T-cell (primary cell): ENCODE measurements around the gene PLEKHM3. TPM values are rescaled to one million over a fixed set of nuclear protein-coding genes. Genes with fewer than 3 reads are reported as not detected.

Experiments used
- ATAC-seq, 4 experiments: fragments of 200-7000 bp in 3 of 4; fragments of 150-1000 bp in 1 of 4; cut with Tn5 transposase; replicated peaks in 1 of 4; 1 replicate in 3 of 4; 2 replicates in 1 of 4; pipeline ENCODE4 v1.10.0; 2021; ENCODE audit warnings: moderate library complexity in 3 of 4, mild to moderate bottlenecking in 2 of 4, moderate number of reproducible peaks in 1 of 4
- CTCF ChIA-PET, 2 donors: fragments of 300-600 bp; sonication (Branson Sonifier 250); formaldehyde crosslinking; loops; one replicate each; lab custom pipeline; 2022; ENCODE audit warnings: antibody characterized with exemption in 2 of 2; lab: Charles Lee
- POLR2A ChIA-PET, 2 donors: fragments of 300-600 bp; sonication (Branson Sonifier 250); formaldehyde crosslinking; loops; one replicate each; lab custom pipeline; 2022; ENCODE audit warnings: antibody characterized with exemption in 2 of 2; lab: Charles Lee
- DNase-seq, 35 experiments: peaks; one replicate each; pipeline versions ENCODE4 v3.0.0 to v3.0.0-alpha.2; 2013 to 2023
- H3K27ac ChIP-seq: one replicate; pipeline ENCODE4 v1.5.1; 2013; ENCODE audit warnings: low read length
- H3K27me3 ChIP-seq, 2 experiments: replicated peaks in 1 of 2; 1 replicate in 1 of 2; 2 replicates in 1 of 2; pipeline versions ENCODE4 v1.6.1 to v1.7.0; 2013; ENCODE audit warnings: low read length in 1 of 2, mixed read lengths in 1 of 2; ENCODE audit not compliant: control insufficient read depth in 2 of 2, insufficient read depth in 2 of 2; ENCODE audit errors: extremely low read depth in 1 of 2
- H3K36me3 ChIP-seq, 2 donors: 1 replicate in 1 of 2; 2 replicates in 1 of 2; pipeline versions ENCODE4 v1.6.1 to v1.7.0; 2013; ENCODE audit warnings: low read length in 1 of 2; ENCODE audit not compliant: control insufficient read depth in 2 of 2, insufficient read depth in 1 of 2; ENCODE audit errors: extremely low read depth in 1 of 2
- H3K4me1 ChIP-seq, 2 experiments: 1 replicate in 1 of 2; 2 replicates in 1 of 2; pipeline versions ENCODE4 v1.6.1 to v1.7.0; 2013; ENCODE audit warnings: low read length in 2 of 2, mixed read lengths in 1 of 2; ENCODE audit not compliant: insufficient read depth in 2 of 2, control insufficient read depth in 1 of 2; ENCODE audit errors: extremely low read depth in 1 of 2
- H3K4me3 ChIP-seq, 2 donors: 1 replicate in 1 of 2; 2 replicates in 1 of 2; pipeline versions ENCODE4 v1.5.1 to v1.7.0; 2013; ENCODE audit warnings: mild to moderate bottlenecking in 2 of 2, low read length in 1 of 2, moderate library complexity in 1 of 2; ENCODE audit not compliant: control insufficient read depth in 1 of 2; ENCODE audit errors: extremely low read depth in 1 of 2
- H3K9me3 ChIP-seq: 2 replicates; pipeline ENCODE4 v1.7.0; 2013
- H3K27ac Mint-ChIP-seq, 2 donors: one replicate each; pipeline ENCODE4 v1.8.0; 2020 to 2021; ENCODE audit warnings: mild to moderate bottlenecking in 2 of 2, mixed read lengths in 2 of 2
- H3K27me3 Mint-ChIP-seq, 2 donors: one replicate each; pipeline ENCODE4 v1.8.0; 2021 to 2022; ENCODE audit warnings: mixed read lengths in 2 of 2
- H3K36me3 Mint-ChIP-seq: one replicate; pipeline ENCODE4 v1.8.0; 2021; ENCODE audit warnings: mixed read lengths
- H3K4me1 Mint-ChIP-seq, 3 donors: one replicate each; pipeline ENCODE4 v1.8.0; 2020 to 2022; ENCODE audit warnings: mixed read lengths in 3 of 3, mild to moderate bottlenecking in 1 of 3
- H3K4me3 Mint-ChIP-seq, 3 donors: one replicate each; pipeline ENCODE4 v1.8.0; 2020 to 2022; ENCODE audit warnings: mild to moderate bottlenecking in 3 of 3, mixed read lengths in 3 of 3, moderate library complexity in 3 of 3
- H3K9me3 Mint-ChIP-seq, 3 donors: one replicate each; pipeline ENCODE4 v1.8.0; 2020 to 2022; ENCODE audit warnings: mixed read lengths in 3 of 3
- WGBS: methylation state at CpG from one replicate; pipeline ENCODE4 v1.1.5; 2013; ENCODE audit warnings: missing lambda C conversion rate; ENCODE audit not compliant: insufficient coverage; 5-methylcytosine and 5-hydroxymethylcytosine counted together
- total RNA-seq, 35 experiments: library from RNA in 6 of 35; stranded (reverse) in 6 of 35; fragments of 120-200 nt in 1 of 35; gene quantifications; one replicate each; pipeline versions ENCODE4 v1.2.1 to v1.2.4 and lab custom pipeline; 2013 to 2026

PLEKHM3 gene
- total RNA-seq, 5 donors from 2014 or later (not counting 1 experiment from before 2014, with no cell fraction given) = 12.3 to 18.1 (median 13.9) TPM

DNA sequence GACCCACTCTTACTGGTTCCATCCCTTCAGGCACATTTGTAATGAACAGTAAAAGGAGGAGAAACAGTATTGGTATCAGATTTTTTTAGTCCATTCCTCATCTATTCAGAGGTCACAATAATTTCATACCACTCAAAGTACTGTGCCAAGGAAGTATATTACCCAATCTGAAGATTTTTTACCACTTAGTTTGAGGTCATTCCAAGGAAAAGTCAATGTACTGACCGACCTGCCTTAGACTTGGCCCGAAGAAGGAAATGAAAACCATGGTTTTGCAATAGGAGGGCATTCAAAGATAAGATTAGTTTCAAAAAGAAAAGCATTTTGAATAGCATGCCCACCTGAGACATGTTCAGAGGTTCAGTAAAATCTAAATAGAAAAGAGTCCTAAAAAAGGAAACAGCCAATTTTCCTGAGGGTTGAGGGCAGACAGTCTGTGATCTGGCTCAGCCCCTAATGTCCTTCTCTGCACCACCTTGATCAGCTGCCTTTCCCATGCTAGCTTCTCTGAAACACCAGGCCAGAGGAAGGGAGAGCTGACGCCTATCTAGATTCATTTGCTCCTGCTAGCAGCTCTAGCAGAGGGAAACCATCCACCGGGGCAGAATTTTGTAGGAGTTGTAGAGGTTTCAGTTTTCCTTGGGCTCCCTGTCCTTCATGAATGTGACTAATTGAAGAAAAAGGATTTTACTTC lies 148.3 kb downstream of the PLEKHM3 start:
- Histone ChIP-seq H3K27ac (no peak overlapping the region), H3K36me3 (peaks cover 2 to 4% of the 10 kb centered on the region in 2 donors), H3K9me3 (no peaks in the 10 kb centered on the region), H3K4me3 (no peak overlapping the region), H3K4me1 (no peaks in the 10 kb centered on the region), H3K27me3 (no peaks in the 10 kb centered on the region)
- H3K36me3 Mint-ChIP-seq = peaks cover 21% of the 10 kb centered on the region
- ChIA-PET POLR2A (no interaction called here), CTCF (no interaction called here)
- no peaks in the 10 kb centered on the region for H3K27me3 Mint-ChIP-seq
- ATAC-seq (no peak), DNase-seq (no peak)
- H3K4me3 Mint-ChIP-seq = no peak overlapping the region
- no peaks in the 10 kb centered on the region for H3K9me3 Mint-ChIP-seq
- 94% methylated on average over 2 of the region's 4 CpGs for WGBS
- no peak overlapping the region for H3K27ac Mint-ChIP-seq
- no peaks in the 10 kb centered on the region for H3K4me1 Mint-ChIP-seq

DNA sequence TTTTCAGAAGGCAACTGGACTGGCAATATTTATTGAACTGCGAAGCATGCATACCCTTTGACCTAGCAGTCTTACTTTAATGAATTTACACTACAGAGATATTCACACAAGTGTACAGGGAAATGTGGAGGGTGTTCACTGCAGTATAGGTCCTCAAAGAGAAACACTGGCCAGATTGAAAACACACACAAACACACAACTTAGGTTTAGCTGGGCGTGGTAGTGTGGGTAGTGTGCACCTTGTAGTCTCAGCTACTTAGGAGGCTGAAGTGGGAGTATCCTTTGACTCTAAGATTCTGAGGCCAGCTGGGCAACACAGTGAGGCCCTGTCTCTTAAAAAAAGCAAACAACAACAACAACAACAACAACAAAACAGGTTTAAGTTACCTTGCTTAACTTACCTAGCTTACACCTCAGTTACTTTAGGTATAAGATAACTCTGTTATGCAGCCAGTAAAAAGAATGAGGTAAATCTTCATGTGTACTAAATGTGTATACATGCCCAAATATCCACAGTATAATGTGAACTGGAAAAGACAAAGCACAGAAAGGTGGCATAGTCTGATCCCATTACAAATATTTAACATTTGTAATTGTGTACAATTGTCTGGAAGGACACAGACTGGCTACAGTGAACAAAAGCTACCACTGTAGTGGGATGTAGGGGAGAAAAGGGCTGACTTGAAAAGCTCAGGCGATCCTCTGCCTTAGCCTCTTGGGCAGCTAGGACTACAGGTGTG lies 149.7 kb downstream of the PLEKHM3 start:
- H3K9me3 ChIP-seq = no peaks in the 10 kb centered on the region
- H3K4me3 Mint-ChIP-seq = no peak overlapping the region
- CTCF ChIA-PET = no interaction called here

DNA sequence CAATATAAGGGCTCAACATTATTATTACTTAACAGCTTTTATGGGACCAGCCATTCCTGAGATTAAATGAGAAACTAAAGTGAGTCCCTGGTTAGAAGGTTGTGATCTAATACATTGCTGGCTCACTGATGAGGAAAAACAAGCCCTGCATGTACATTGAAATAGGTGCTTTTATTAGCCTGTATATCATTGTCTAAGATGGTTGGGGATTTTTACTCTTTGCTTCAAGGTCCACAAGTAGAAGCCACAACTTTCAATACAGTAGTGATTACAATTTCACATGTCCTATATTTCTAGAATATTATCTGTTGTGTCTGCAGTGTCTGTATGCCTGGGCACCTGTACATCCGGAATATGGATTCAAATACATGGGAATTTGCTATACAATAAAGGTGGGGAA lies 151.5 kb downstream of the PLEKHM3 start:
- Mint-ChIP-seq H3K4me1 (no peaks in the 10 kb centered on the region), H3K4me3 (no peak overlapping the region), H3K27me3 (no peaks in the 10 kb centered on the region), H3K9me3 (no peaks in the 10 kb centered on the region), H3K27ac (no peak overlapping the region), H3K36me3 (peaks cover 20% of the 10 kb centered on the region)
- no peaks in the 10 kb centered on the region for H3K9me3 ChIP-seq
- ChIA-PET CTCF (no interaction called here), POLR2A (no interaction called here)
- DNase-seq (no peak), ATAC-seq (no peak)
- no CpG with 5 or more reads among the region's 1 CpG for WGBS
- H3K27me3 ChIP-seq = no peaks in the 10 kb centered on the region
- no peak overlapping the region for H3K4me3 ChIP-seq
- H3K36me3 ChIP-seq = peaks cover 0 to 2% of the 10 kb centered on the region in 2 donors
- H3K27ac ChIP-seq = no peak overlapping the region
- no peaks in the 10 kb centered on the region for H3K4me1 ChIP-seq

More for the DNA sequence above, 149.7 kb downstream of the PLEKHM3 start:
- no peak overlapping the region for H3K4me3 ChIP-seq
- Mint-ChIP-seq H3K9me3 (no peaks in the 10 kb centered on the region), H3K36me3 (peaks cover 24% of the 10 kb centered on the region), H3K27ac (no peak overlapping the region), H3K27me3 (no peaks in the 10 kb centered on the region), H3K4me1 (no peaks in the 10 kb centered on the region)
- DNase-seq = no peak
- POLR2A ChIA-PET = no interaction called here
- H3K27ac ChIP-seq = no peak overlapping the region
- peaks cover 0 to 2% of the 10 kb centered on the region in 2 donors for H3K36me3 ChIP-seq
- WGBS = no CpG with 5 or more reads among the region's 3 CpGs
- H3K27me3 ChIP-seq = no peaks in the 10 kb centered on the region
- ATAC-seq = no peak
- H3K4me1 ChIP-seq = no peaks in the 10 kb centered on the region

DNA sequence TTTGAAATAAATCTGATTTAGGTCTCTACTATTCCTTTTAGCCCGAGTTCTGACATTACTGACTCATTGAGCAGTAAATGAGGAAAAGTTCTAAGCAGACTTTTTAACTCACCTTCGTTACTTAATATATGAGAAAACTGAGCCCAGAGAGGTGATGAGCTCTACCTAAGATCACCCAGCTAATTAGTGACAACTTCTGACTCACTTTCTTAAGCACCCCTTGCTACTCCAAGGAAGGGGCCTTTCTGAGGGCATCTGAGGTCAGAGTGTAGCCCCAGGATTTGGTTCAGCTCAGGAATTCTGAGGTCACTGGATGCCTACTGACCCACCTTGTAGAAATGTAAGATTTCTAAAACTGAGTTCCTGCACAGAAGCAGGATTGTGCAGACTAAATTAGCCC lies 153.4 kb downstream of the PLEKHM3 start:
- no peak for ATAC-seq
- Mint-ChIP-seq H3K27me3 (no peaks in the 10 kb centered on the region), H3K9me3 (no peaks in the 10 kb centered on the region), H3K4me3 (no peak overlapping the region), H3K27ac (no peak overlapping the region), H3K36me3 (peaks cover 23% of the 10 kb centered on the region), H3K4me1 (no peaks in the 10 kb centered on the region)
- CTCF ChIA-PET = no interaction called here
- Histone ChIP-seq H3K27ac (no peak overlapping the region), H3K27me3 (no peaks in the 10 kb centered on the region), H3K36me3 (no peaks in the 10 kb centered on the region), H3K9me3 (no peaks in the 10 kb centered on the region), H3K4me1 (no peaks in the 10 kb centered on the region), H3K4me3 (no peak overlapping the region)
- 100% methylated on average over 1 of the region's 2 CpGs for WGBS
- DNase-seq = no peak
- POLR2A ChIA-PET = no interaction called here

DNA sequence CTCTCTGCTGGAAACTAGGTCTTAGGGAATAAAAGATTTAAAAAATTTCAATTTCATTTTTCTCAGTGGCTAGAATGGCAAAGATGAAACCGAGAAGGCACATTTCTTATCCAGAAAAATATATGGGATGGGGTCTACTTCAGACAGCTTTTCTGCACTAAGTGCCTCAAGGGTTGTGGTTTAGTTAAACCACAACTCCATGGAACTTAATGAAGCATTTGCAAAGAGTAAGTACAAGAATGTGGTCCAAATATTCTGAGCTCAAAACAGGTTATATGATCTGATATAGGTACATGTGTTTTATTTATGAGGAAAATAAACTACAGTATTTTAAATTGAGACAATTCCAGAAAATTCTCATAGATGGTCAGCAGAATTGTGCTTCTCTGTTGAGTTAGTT lies 153.8 kb downstream of the PLEKHM3 start:
- Histone ChIP-seq H3K4me1 (no peaks in the 10 kb centered on the region), H3K27me3 (no peaks in the 10 kb centered on the region), H3K36me3 (no peaks in the 10 kb centered on the region), H3K27ac (no peak overlapping the region), H3K9me3 (no peaks in the 10 kb centered on the region), H3K4me3 (no peak overlapping the region)
- Mint-ChIP-seq H3K27ac (no peak overlapping the region), H3K27me3 (no peaks in the 10 kb centered on the region), H3K9me3 (no peaks in the 10 kb centered on the region), H3K36me3 (peaks cover 24% of the 10 kb centered on the region), H3K4me1 (no peaks in the 10 kb centered on the region), H3K4me3 (no peak overlapping the region)
- CTCF ChIA-PET = no interaction called here
- POLR2A ChIA-PET = no interaction called here
- WGBS = no CpG with 5 or more reads among the region's 1 CpG
- DNase-seq = no peak
- ATAC-seq = no peak

DNA sequence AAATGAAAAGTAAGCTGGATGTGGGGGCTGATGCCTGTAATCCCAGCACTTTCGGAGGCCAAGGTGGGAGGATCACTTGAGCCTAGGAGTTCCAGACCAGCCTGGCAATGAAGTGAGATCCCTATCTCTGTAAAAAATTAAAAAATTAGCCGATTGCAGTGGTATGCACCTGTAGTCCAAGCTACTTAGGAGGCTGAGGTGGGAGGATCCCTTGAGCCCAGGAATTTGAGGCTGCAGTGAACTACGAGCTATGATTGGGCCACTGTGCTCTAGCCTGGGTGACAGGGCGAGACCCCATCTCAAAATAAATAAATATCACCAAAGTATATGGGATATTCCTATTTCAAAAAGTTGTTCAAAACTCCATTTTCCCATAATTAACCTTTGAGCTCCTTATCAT lies 154.5 kb downstream of the PLEKHM3 start:
- no peak overlapping the region for H3K4me3 Mint-ChIP-seq
- peaks cover 22% of the 10 kb centered on the region for H3K36me3 Mint-ChIP-seq
- Histone ChIP-seq H3K9me3 (no peaks in the 10 kb centered on the region), H3K4me3 (no peak overlapping the region), H3K4me1 (no peaks in the 10 kb centered on the region), H3K36me3 (no peaks in the 10 kb centered on the region), H3K27ac (no peak overlapping the region), H3K27me3 (no peaks in the 10 kb centered on the region)
- ChIA-PET POLR2A (no interaction called here), CTCF (no interaction called here)
- DNase-seq = no peak
- H3K4me1 Mint-ChIP-seq = no peaks in the 10 kb centered on the region
- no peaks in the 10 kb centered on the region for H3K27me3 Mint-ChIP-seq
- 100% methylated on average over 2 of the region's 4 CpGs for WGBS
- H3K27ac Mint-ChIP-seq = no peak overlapping the region
- no peaks in the 10 kb centered on the region for H3K9me3 Mint-ChIP-seq
- no peak for ATAC-seq
